HCT116 (cell line): Measurements from ENCODE around the gene SRGAP3. TPM values are rescaled to one million over a fixed set of nuclear protein-coding genes. Genes with fewer than 3 reads are reported as not detected.

Experiments
- ATAC-seq: fragments of 200-7000 bp; cut with Tn5 transposase; 2 replicates; pipeline ENCODE4 v1.9.1; 2020; ENCODE audit warnings: mild to moderate bottlenecking, moderate library complexity
- BruUV-seq: library from RNA; stranded (reverse); fragments of 400-500 nt; replicated peaks from 2 replicates; lab custom pipeline; 2021; lab: Mats Ljungman, UMichigan
- CTCF ChIA-PET: fragments of 300-600 bp; sonication (Branson Sonifier 250); formaldehyde crosslinking; loops from one replicate; lab custom pipeline; 2021; ENCODE audit warnings: antibody characterized with exemption; lab: Charles Lee
- POLR2A ChIA-PET: fragments of 300-600, 350-600 bp; sonication (Branson Sonifier 250); formaldehyde crosslinking; loops from one replicate; lab custom pipeline; 2021; ENCODE audit warnings: antibody characterized with exemption; lab: Charles Lee
- RAD21 ChIA-PET, 2 experiments: fragments of 300-600 bp; sonication (Branson Sonifier 250); formaldehyde crosslinking; loops; one replicate each; lab custom pipeline; 2023; ENCODE audit warnings: low total read pairs in 2 of 2; ENCODE audit not compliant: uncharacterized antibody in 2 of 2, unreplicated experiment in 2 of 2, low non-redundant PET in 1 of 2; lab: Charles Lee
- DNase-seq: peaks from one replicate; pipeline ENCODE4 v3.0.0-alpha.2; 2010; ENCODE audit warnings: low read depth, low spot score
- H2AFZ ChIP-seq: fragments of 200-600 bp; shearing (Covaris generic), sonication (generic); 2 replicates; pipeline ENCODE4 v1.6.1; 2017; ENCODE audit warnings: low read depth, mixed run types, mixed read lengths, antibody characterized with exemption, low read length; ENCODE audit not compliant: poor library complexity, severe bottlenecking
- H3K27ac ChIP-seq: 2 replicates; pipeline ENCODE4 v1.5.1; 2012; ENCODE audit warnings: low read depth, low read length
- H3K27me3 ChIP-seq: fragments of 200-600 bp; sonication (generic); 2 replicates; pipeline ENCODE4 v1.6.1; 2016; ENCODE audit warnings: mixed run types, low read length, mixed read lengths; ENCODE audit not compliant: insufficient read depth
- H3K36me3 ChIP-seq, 2 experiments: fragments of 200-500 bp in 1 of 2; fragments of 200-600 bp in 1 of 2; sonication (Bioruptor generic) in 1 of 2; sonication (generic) in 1 of 2; 2 replicates each; pipeline versions ENCODE4 v1.5.1 to v1.6.1; 2014 to 2016; ENCODE audit warnings: low read length in 2 of 2, inconsistent platforms in 1 of 2, mixed read lengths in 1 of 2, mixed run types in 1 of 2; ENCODE audit not compliant: insufficient read depth in 2 of 2, control insufficient read depth in 1 of 2
- H3K4me1 ChIP-seq, 2 experiments: fragments of 200-600 bp in 1 of 2; sonication (generic) in 1 of 2; 2 replicates each; pipeline versions ENCODE4 v1.5.1 to v1.6.1; 2012 to 2017; ENCODE audit warnings: low read length in 2 of 2, inconsistent platforms in 1 of 2, mild to moderate bottlenecking in 1 of 2, mixed read lengths in 1 of 2, mixed run types in 1 of 2, moderate library complexity in 1 of 2; ENCODE audit not compliant: insufficient read depth in 2 of 2, control insufficient read depth in 1 of 2
- H3K4me2 ChIP-seq: fragments of 200-600 bp; sonication (generic); 2 replicates; pipeline ENCODE4 v1.6.1; 2017; ENCODE audit warnings: mixed run types, low read length, mixed read lengths
- H3K4me3 ChIP-seq, 2 experiments: fragments of 200-600 bp in 1 of 2; sonication (generic) in 1 of 2; replicated peaks in 1 of 2; 2 replicates each; pipeline ENCODE4 v1.5.1; 2011 to 2016; ENCODE audit warnings: low read length in 2 of 2, control low read depth in 1 of 2, low read depth in 1 of 2, mild to moderate bottlenecking in 1 of 2, mixed read lengths in 1 of 2, mixed run types in 1 of 2
- H3K79me2 ChIP-seq: fragments of 200-600 bp; sonication (generic); 2 replicates; pipeline ENCODE4 v1.6.1; 2017; ENCODE audit warnings: mild to moderate bottlenecking, mixed run types, low read length, moderate library complexity, mixed read lengths; ENCODE audit not compliant: insufficient read depth
- H3K9ac ChIP-seq: fragments of 200-600 bp; sonication (generic); 2 replicates; pipeline ENCODE4 v1.6.1; 2016; ENCODE audit warnings: low read length, mixed read lengths
- H3K9me2 ChIP-seq: fragments of 200-600 bp; sonication (generic), shearing (Covaris generic); 2 replicates; pipeline ENCODE4 v1.6.1; 2017; ENCODE audit warnings: mixed run types, mild to moderate bottlenecking, moderate library complexity; ENCODE audit not compliant: insufficient read depth
- H3K9me3 ChIP-seq, 2 experiments: fragments of 200-500 bp in 1 of 2; fragments of 200-600 bp in 1 of 2; sonication (Bioruptor generic) in 1 of 2; sonication (generic) in 1 of 2; 2 replicates each; pipeline ENCODE4 v1.6.1; 2014 to 2017; ENCODE audit warnings: low read length in 2 of 2, mixed read lengths in 2 of 2, inconsistent platforms in 1 of 2, low read depth in 1 of 2, mild to moderate bottlenecking in 1 of 2, mixed run types in 1 of 2, moderate library complexity in 1 of 2; ENCODE audit not compliant: control insufficient read depth in 1 of 2, insufficient read depth in 1 of 2
- H4K20me1 ChIP-seq: fragments of 200-600 bp; sonication (generic), shearing (Covaris generic); 2 replicates; pipeline ENCODE4 v1.6.1; 2017; ENCODE audit warnings: mixed run types, mild to moderate bottlenecking, moderate library complexity; ENCODE audit not compliant: insufficient read depth
- CBX3 ChIP-seq: IDR thresholded peaks from 2 replicates; pipeline ENCODE4 v1.6.1; 2012; ENCODE audit warnings: low read depth
- EGR1 ChIP-seq: IDR thresholded peaks from 2 replicates; pipeline ENCODE4 v1.6.1; 2012; ENCODE audit warnings: low read depth
- ELF1 ChIP-seq: IDR thresholded peaks from 2 replicates; pipeline ENCODE4 v1.6.1; 2012; ENCODE audit warnings: low read depth, borderline replicate concordance
- EZH2 ChIP-seq: fragments of 200-600 bp; sonication (generic); IDR thresholded peaks from 2 replicates; pipeline ENCODE4 v1.6.1; 2017; ENCODE audit warnings: antibody characterized with exemption, mixed run types
- FOSL1 ChIP-seq: IDR thresholded peaks from 2 replicates; pipeline ENCODE4 v1.6.1; 2012; ENCODE audit warnings: low read depth
- POLR2A ChIP-seq: IDR thresholded peaks from 2 replicates; pipeline ENCODE4 v1.7.0; 2011; ENCODE audit warnings: borderline replicate concordance; ENCODE audit not compliant: insufficient read depth, insufficient read length; ENCODE audit errors: extremely low read depth
- POLR2AphosphoS5 ChIP-seq: IDR thresholded peaks from 2 replicates; pipeline ENCODE4 v1.6.1; 2011; ENCODE audit warnings: mild to moderate bottlenecking, low read depth, low read length, moderate library complexity
- SIN3A ChIP-seq: IDR thresholded peaks from 2 replicates; pipeline ENCODE4 v1.6.1; 2012; ENCODE audit warnings: low read depth
- SP1 ChIP-seq: IDR thresholded peaks from 2 replicates; pipeline ENCODE4 v1.6.1; 2012; ENCODE audit warnings: low read depth
- ZBTB33 ChIP-seq: IDR thresholded peaks from 2 replicates; pipeline ENCODE4 v1.6.1; 2011; ENCODE audit warnings: mild to moderate bottlenecking, low read length, moderate library complexity; ENCODE audit not compliant: insufficient replicate concordance; ENCODE audit errors: extremely low read depth
- ZFX ChIP-seq: fragments of 450-650 bp; IDR thresholded peaks from 2 replicates; pipeline ENCODE4 v1.6.1; 2017
- ZNF274 ChIP-seq: fragments of 200-500 bp; sonication (Bioruptor generic); IDR thresholded peaks from 2 replicates; pipeline ENCODE4 v1.6.1; 2014; ENCODE audit warnings: mild to moderate bottlenecking, low read depth, low read length, inconsistent platforms
- intact Hi-C: fragments of 100-400 bp; cut with micrococcal nuclease; formaldehyde crosslinking; loops from 2 replicates; pipeline ENCODE4 v1.10.0; 2022
- total RNA-seq: library from RNA; stranded (reverse); gene quantifications from one replicate; pipeline ENCODE4 v1.2.1, GENCODE V29; 2021; ENCODE audit not compliant: unreplicated experiment
- TF ChIP-seq, protein P1 (sequence below): IDR thresholded peaks from 2 replicates; pipeline ENCODE4 v1.6.1; 2012

Gene SRGAP3
- total RNA-seq, 1 experiment from 2014 or later, result 8.3 TPM

DNA sequence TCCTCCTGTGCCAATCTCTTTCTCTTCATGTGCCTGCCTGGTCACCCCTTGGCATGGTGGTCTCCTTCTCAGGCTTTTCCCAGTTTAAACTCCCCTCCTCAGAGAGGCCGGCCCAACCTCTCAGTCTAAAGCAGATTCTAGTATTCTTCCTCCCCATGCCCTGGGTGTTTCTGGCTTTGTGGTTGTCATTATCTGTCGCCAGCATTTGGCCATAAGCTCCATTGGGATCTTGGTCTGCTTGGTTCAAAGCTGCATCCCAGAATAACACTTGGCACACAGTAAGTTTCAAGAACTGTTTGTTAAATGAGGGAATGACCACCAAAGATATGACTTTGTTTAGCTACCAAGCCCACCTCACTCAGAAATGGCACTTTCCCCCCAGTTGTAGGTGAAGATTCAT, 275.0 kb downstream of the SRGAP3 start:
- H3K27ac ChIP-seq, result no peak overlapping the region
- H3K4me2 ChIP-seq, result no peak overlapping the region
- H3K4me3 ChIP-seq, result no peak overlapping the region
- H3K4me1 ChIP-seq, result peaks cover 0 to 4% of the 10 kb centered on the region in 2 experiments; a peak in 1 of 4 replicates
- ChIA-PET CTCF (interaction anchor here (1.0 to 1.3 kb wide), 2 partner anchors 13 to 277 kb away, joined by 3 read pairs; no protein-coding TSS in a partner anchor), POLR2A (no interaction called here), RAD21 (no interaction called here)
- H2AFZ ChIP-seq, result no peak overlapping the region
- H3K79me2 ChIP-seq, result no peaks in the 10 kb centered on the region
- H4K20me1 ChIP-seq, result no peaks in the 10 kb centered on the region
- H3K36me3 ChIP-seq, result no peaks in the 10 kb centered on the region
- TF ChIP-seq ZNF274, result no peak
- no peak for TF ChIP-seq FOSL1
- no peak for TF ChIP-seq SIN3A
- H3K9me3 ChIP-seq, result peaks cover 0 to 4% of the 10 kb centered on the region in 2 experiments; a peak in 1 of 4 replicates
- ATAC-seq (no peak), DNase-seq (no peak)
- no TSS peak for BruUV-seq
- intact Hi-C loops, result loop anchor here (5.0 kb wide), 1 partner anchor 1763 kb away; no protein-coding TSS in a partner anchor
- no peaks in the 10 kb centered on the region; the same call in 1 of the 2 replicates for H3K9me2 ChIP-seq
- peaks cover 13% of the 10 kb centered on the region for H3K27me3 ChIP-seq
- H3K9ac ChIP-seq, result no peak overlapping the region

- H3K36me3 ChIP-seq, result no peaks in the 10 kb centered on the region
- TF ChIP-seq POLR2A (no peak), ZFX (no peak), EZH2 (no peak), POLR2AphosphoS5 (no peak), ELF1 (no peak), CBX3 (no peak), ZBTB33 (no peak), FOSL1 (no peak), EGR1 (no peak), ZNF274 (no peak), SP1 (no peak)
- TF ChIP-seq, protein P1, sequence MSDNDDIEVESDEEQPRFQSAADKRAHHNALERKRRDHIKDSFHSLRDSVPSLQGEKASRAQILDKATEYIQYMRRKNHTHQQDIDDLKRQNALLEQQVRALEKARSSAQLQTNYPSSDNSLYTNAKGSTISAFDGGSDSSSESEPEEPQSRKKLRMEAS, result no peak
- no peak overlapping the region for H3K9ac ChIP-seq
- H3K4me3 ChIP-seq, result no peak overlapping the region
- H3K4me1 ChIP-seq, result peaks cover 0 to 4% of the 10 kb centered on the region in 2 experiments; a peak in 1 of 4 replicates
- no peaks in the 10 kb centered on the region for H3K9me2 ChIP-seq
- peaks cover 3% of the 10 kb centered on the region; the same call in 1 of the 2 replicates for H3K27me3 ChIP-seq
- no peak overlapping the region for H3K4me2 ChIP-seq
- no peak overlapping the region for H3K27ac ChIP-seq
- POLR2A ChIA-PET, result no interaction called here
- DNase-seq, result no peak
- RAD21 ChIA-PET, result interaction anchor here in 1 of 2 experiments (0.6 to 1.2 kb wide), 3 partner anchors 15 to 380 kb away, joined by 3 to 4 read pairs (median 3); no protein-coding TSS in a partner anchor
- CTCF ChIA-PET, result interaction anchor here (1.1 to 3.0 kb wide), 3 partner anchors 17 to 331 kb away, joined by 3 to 23 read pairs (median 5); partner anchors contain the start of gene SRGAP3
- no peak overlapping the region for H2AFZ ChIP-seq
- ATAC-seq, result peak; percentile 57
- intact Hi-C loops, result loop anchor here (5.0 kb wide), 1 partner anchor 1765 kb away; no protein-coding TSS in a partner anchor
- H3K9me3 ChIP-seq, result no peaks in the 10 kb centered on the region
- no peaks in the 10 kb centered on the region for H3K79me2 ChIP-seq
- H4K20me1 ChIP-seq, result no peaks in the 10 kb centered on the region
- BruUV-seq, result no TSS peak
These were observed 276.8 kb downstream of the SRGAP3 start for GRCh38 chr3:8972639-8973038.
